GM23248 (cell line): Measurements from ENCODE around the gene HECTD4.

Source experiments
- EZH2 ChIP-seq: fragments of 200-600 bp; sonication (generic); IDR thresholded peaks from 2 replicates; pipeline ENCODE4 v1.6.1; 2018; ENCODE audit warnings: antibody characterized with exemption, mild to moderate bottlenecking; ENCODE audit not compliant: insufficient read depth, poor library complexity, severe bottlenecking
- EZH2phosphoT487 ChIP-seq: fragments of 200-600 bp; sonication (generic); IDR thresholded peaks from 2 replicates; pipeline ENCODE4 v1.6.1; 2018; ENCODE audit warnings: antibody characterized with exemption, moderate library complexity, mild to moderate bottlenecking, low read depth; ENCODE audit not compliant: insufficient read depth

GRCh38 chr12:112218150-112218549, 164.1 kb downstream of the HECTD4 start:
- TF ChIP-seq EZH2 (no peak), EZH2phosphoT487 (no peak)
